GM11168 (cell line): ENCODE measurements around the gene NF1.
"Not testable (repeated sequence)": the region's sequence is repeated elsewhere in the genome, so short reads cannot be mapped to it uniquely, and the experiment has no call there.

Source experiments
- in situ Hi-C: fragments of 300-500 bp; cut with MboI; formaldehyde crosslinking; loops from one replicate; pipeline ENCODE4 v1.12.0; 2022; ENCODE audit warnings: low sequenced_read_pairs; ENCODE audit not compliant: unreplicated experiment

The NF1 gene

DNA sequence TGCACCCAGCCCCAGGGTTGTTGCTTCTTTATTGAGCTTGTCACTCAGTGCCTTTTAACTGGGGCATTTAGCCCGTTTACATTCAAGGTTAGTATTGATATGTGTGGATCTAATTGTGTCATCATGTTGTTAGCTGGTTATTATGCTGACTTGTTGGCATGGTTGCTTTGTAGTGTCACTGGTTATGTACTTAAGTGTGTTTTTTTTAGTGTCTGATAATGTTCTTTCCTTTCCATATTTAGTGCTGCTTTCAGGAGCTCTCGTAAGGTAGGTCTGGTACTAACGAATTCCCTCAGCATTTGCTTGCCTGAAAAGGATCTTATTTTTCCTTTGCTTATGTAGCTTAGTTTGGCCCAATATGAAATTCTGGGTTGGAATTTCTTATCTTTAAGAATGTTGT, 33.5 kb downstream of the NF1 start:
- in situ Hi-C loops: no loop called here

GRCh38 chr17:31130286-31131224, 35.8 kb downstream of the NF1 start:
- in situ Hi-C loops: no loop called here

GRCh38 chr17:31131299-31131698, 36.5 kb downstream of the NF1 start:
- in situ Hi-C loops: no loop called here

- in situ Hi-C loops: no loop called here
Measured at GRCh38 chr17:31132977-31133376, 38.2 kb downstream of the NF1 start.

GRCh38 chr17:31134576-31134975, 39.8 kb downstream of the NF1 start:
- in situ Hi-C loops: no loop called here

DNA sequence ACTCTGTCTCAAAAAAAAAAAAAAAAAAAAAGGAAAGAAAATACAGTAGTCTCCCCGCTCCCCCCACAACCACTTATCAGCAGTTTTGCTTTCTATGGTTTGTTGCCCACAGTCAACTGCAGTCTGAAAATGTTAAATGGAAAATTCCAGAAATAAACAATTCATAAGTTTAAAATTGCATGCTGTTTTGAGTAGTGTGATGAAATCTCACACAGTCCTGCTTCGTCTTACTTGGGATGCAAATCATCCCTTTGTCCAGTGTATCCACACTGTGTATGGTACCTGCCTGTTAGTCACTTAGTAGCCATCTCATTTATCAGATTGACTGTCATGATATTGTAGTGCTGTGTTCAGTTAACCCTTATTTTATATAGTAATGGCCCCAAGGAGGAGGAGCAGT, 41.5 kb downstream of the NF1 start:
- in situ Hi-C loops: no loop called here

- in situ Hi-C loops: no loop called here
Measured at GRCh38 chr17:31140111-31140510, 45.3 kb downstream of the NF1 start.

GRCh38 chr17:31144428-31144827, 49.7 kb downstream of the NF1 start:
- in situ Hi-C loops: no loop called here

- in situ Hi-C loops: no loop called here
Measured at GRCh38 chr17:31144836-31145235, 50.1 kb downstream of the NF1 start.

GRCh38 chr17:31147507-31148202, 52.9 kb downstream of the NF1 start:
- in situ Hi-C loops: no loop called here

GRCh38 chr17:31148205-31148604, 53.4 kb downstream of the NF1 start:
- in situ Hi-C loops: no loop called here

DNA sequence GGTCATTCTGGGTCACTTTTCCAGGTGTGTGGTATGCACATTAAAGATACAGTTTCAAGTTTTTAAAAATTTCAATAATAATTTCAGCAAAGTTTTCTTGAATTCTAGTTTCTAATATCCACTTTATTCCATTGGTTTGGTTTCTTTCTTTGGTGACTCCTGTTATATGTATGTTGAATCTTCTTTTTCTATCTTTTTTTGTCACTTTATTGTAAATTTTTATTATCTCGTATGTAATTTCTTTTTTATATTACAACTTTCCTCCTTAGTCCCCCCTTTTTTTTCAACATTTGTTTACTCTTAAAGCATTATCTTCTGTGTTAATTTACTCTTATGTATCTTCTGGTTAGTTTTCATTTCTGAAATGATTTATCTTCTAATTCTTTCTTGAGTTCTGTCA, 57.5 kb downstream of the NF1 start:
- in situ Hi-C loops: no loop called here

DNA sequence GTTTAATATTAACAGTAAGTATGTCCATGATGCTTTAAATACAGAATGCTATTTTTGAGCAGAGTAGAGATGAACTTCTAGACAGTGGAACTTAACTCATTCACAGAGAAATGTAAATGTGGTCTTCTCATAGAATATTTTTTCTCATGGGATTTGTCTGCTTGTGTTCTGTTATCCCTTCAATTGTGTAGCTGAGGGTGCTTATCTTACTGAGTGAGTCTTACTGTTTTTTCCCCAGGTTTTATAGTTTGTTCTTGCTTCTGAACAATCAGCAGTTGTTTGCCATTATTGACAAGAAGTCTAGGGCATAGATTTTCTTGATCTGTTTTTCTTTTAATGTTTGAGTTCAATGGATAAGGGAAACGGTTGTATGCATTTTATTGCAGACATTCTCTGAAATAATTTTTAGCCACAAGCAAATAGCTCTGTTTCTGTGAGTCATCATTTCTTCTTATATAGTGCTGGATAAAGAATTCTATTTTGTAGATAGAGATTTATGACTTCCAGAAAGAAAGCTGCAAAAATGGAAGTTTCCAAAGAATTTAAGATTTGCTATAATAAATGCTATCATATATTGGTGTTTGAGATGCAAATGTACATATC, 60.5 kb downstream of the NF1 start:
- in situ Hi-C loops: no loop called here

DNA sequence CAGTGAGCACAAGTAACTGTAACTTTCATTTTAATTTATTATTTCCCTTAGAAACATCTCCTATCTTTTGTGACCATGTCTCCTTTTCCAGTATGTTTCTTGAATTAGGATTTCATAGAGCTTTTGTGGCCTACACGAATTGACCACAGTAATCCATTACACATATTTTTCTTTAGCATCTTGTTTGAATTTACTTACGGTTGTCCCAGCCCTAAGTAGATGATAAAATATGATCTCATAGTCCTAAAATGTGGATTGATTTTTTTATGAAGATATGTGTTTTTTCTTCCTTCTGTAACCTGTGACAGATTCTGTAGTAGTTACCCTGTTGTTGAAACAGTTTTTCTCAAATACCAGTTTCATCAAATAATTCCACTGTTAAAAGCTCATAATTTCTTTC, 61.5 kb downstream of the NF1 start:
- in situ Hi-C loops: no loop called here

DNA sequence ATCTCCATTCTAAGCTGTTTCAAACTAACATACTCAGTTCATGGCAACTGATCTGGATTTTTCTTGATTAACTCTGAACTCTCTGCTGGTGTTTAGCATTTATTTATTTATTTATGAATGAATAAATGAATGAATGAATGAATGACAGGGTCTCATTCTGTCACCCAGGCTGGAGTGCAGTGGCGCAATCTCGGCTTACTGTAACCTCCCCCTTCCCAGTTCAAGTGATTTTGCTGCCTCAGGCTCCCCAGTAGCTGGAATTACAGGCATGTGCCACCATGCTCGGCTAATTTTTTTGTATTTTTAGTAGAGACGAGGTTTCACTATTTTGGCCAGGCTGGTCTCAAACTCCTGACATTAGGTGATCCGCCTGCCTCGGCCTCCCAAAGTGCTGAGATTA, 62.1 kb downstream of the NF1 start:
- in situ Hi-C loops: not testable (repeated sequence)

GRCh38 chr17:31158746-31159377, 64.1 kb downstream of the NF1 start:
- in situ Hi-C loops: no loop called here

GRCh38 chr17:31163091-31163781, 68.5 kb downstream of the NF1 start:
- in situ Hi-C loops: no loop called here

- in situ Hi-C loops: no loop called here
Measured at GRCh38 chr17:31167111-31167510, 72.3 kb downstream of the NF1 start.

GRCh38 chr17:31171701-31172100, 76.9 kb downstream of the NF1 start:
- in situ Hi-C loops: no loop called here

DNA sequence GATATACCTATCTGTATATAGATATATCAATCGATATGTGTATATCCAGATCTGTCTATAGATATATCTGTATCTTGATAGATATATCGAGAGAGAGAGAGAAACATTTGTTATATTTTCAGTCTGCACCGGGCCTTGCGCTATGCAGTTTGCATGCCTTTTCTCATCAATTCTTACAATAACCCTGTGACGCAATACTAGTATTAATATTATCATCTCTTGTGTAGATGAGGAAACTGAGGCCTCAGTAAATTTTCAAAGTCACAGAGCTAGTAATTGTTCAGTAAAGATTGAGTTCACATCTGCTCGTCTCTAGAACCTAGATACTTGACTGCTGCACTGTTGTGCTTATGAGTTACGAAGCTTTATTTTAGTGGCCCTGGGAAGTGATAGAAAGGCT, 77.6 kb downstream of the NF1 start:
- in situ Hi-C loops: no loop called here
